Measurements from ENCODE around the gene EFNA2. TPM values are rescaled to one million over a fixed set of nuclear protein-coding genes. Genes with fewer than 3 reads are reported as not detected.
"Not testable (repeated sequence)": the region's sequence is repeated elsewhere in the genome, so short reads cannot be mapped to it uniquely, and the experiment has no call there.

EFNA2 gene
- total RNA-seq, 2 experiments from 2014 or later, result not detected

DNA sequence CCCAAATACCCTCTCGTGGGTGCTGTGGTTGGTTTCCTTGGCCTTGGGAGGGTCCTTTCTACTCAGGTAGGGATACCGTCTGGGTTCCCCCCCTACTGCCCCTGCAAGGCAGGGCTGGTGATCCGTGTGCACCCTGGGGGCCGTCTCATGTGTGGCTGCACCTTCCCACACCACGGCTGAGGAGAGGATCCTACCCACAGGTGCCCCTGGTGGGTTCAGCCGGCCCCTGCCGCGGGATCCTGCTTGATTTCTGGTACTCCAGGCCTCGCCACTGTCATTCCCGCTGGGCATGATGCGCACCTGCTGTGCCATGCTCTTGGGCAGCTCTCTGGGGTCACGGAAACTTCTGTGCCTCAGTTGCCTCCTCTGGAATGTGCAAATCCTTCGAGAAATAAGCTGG, 30.8 kb downstream of the EFNA2 start:
- Mint-ChIP-seq H3K27ac (no peak overlapping the region), H3K27me3 (peaks cover 20% of the 10 kb centered on the region), H3K9me3 (ENCODE audit: low read depth) (no peaks in the 10 kb centered on the region), H3K4me1 (no peaks in the 10 kb centered on the region), H3K4me3 (no peak overlapping the region), H3K36me3 (ENCODE audit: low read depth) (no peaks in the 10 kb centered on the region)
- CTCF ChIA-PET, result no interaction called here
- POLR2A ChIA-PET, result no interaction called here
- ATAC-seq, result no peak
- no peak for DNase-seq
- intact Hi-C loops (cut with DNase I, micrococcal nuclease), result loop anchor here in 1 of 2 experiments (5.0 kb wide), 1 partner anchor 46 kb away; no protein-coding TSS in a partner anchor

DNA sequence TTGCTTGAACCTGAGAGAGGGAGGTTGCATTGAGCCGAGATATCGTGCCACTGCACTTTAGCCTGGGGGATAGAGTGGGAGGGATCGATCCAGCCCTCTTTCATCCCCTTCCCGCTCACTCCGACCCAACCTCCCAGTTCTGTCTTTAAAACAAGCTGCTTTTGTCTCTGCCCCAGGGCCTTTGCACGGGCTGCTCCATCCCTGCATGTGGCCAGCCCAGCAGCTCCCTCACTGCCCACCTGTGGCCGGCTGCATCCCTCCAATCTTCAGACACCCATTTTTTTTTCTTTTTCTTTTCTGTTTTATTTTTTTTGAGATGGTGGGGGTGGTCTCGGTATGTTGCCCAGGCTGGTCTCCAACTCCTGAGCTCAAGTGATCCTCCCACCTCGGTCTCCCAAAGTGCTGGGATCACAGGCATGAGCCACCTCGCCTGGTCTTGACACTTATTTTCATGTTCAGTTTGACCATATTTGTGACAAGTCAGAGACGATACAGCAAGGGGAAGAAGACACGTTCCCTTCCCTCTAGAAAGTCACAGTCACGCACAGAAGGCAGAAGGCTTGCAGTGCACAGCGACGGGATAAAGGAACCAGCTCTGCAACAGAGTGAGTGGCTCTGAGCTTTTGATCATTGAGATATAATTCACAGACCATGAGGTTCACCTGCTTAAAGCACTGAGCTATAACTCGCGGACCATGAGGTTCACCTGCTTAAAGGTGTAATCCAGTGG, 31.8 kb downstream of the EFNA2 start:
- Mint-ChIP-seq H3K27ac (no peak overlapping the region), H3K4me3 (no peak overlapping the region), H3K9me3 (ENCODE audit: low read depth) (no peaks in the 10 kb centered on the region), H3K4me1 (no peaks in the 10 kb centered on the region), H3K36me3 (ENCODE audit: low read depth) (no peaks in the 10 kb centered on the region), H3K27me3 (peaks cover 21% of the 10 kb centered on the region)
- no peak for ATAC-seq
- intact Hi-C loops (cut with DNase I, micrococcal nuclease), result loop anchor here in 1 of 2 experiments (5.0 kb wide), 1 partner anchor 45 kb away; no protein-coding TSS in a partner anchor
- DNase-seq, result no peak
- ChIA-PET POLR2A (no interaction called here), CTCF (no interaction called here)

DNA sequence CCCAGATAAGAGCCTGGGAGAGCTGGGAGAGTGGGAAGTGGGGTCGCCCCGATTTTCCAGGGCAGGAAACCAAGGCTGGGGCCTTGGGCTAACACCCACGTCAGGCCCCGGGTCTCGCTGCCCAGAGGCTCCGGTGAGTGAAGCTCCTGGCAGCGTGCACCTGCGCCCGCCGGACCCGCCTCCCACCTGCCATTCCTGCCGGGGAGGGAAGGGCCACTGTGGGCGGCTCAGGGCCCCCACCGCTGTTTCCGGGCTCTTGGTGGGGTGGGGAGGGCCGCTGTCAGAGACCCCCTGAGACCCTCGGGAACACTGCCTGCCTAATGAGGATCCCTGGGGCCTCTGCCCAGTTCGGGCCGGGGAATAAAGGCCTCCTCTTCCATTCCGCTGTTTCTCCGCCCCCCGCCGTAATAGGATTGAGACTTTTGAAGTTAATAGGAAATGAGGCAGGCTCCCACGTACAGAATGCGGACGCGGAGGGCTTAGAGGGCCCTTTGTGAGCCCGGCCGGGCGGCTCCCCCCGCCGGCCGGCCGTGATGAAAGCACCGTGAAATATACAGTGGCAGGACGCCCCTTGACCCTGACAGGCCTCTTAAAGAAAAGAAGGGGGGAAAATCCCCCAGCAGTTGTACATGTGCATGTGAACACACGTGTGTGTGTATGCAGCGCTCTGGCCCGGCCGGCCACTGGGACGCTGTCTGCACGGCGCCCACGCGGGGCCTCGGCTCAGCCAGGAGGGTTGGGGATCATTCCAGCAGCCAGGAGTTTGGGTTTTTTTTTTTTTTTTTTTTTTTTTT, 33.2 kb downstream of the EFNA2 start:
- intact Hi-C loops (cut with DNase I, micrococcal nuclease), result loop anchor here in 1 of 2 experiments (5.0 kb wide), 1 partner anchor 43 kb away; no protein-coding TSS in a partner anchor
- ChIA-PET POLR2A (no interaction called here), CTCF (no interaction called here)
- Mint-ChIP-seq H3K4me1 (no peaks in the 10 kb centered on the region), H3K4me3 (no peak overlapping the region), H3K27ac (no peak overlapping the region), H3K9me3 (ENCODE audit: low read depth) (no peaks in the 10 kb centered on the region), H3K36me3 (ENCODE audit: low read depth) (no peaks in the 10 kb centered on the region), H3K27me3 (peaks cover 26% of the 10 kb centered on the region)
- ATAC-seq (no peak), DNase-seq (no peak)

DNA sequence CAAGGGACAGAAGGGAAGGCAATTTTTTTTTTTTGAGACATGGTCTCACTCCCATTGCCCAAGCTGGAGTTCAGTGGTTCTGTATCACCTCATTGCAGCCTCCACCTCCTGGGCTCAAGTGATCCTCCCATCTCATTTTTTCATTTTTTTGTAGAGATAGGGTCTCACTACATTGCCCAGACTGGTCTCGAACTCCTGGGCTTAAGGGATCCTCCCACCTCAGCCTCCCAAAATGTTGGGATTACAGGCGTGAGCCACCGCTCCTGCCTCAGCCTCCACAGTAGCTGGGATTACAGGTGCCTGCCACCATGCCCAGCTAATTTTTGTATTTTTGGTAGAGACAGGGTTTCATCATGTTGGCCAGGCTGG, 34.6 kb downstream of the EFNA2 start:
- H3K36me3 Mint-ChIP-seq (ENCODE audit: low read depth); DNase-seq; ATAC-seq; POLR2A ChIA-PET; H3K27ac Mint-ChIP-seq; H3K4me3 Mint-ChIP-seq; H3K9me3 Mint-ChIP-seq (ENCODE audit: low read depth); CTCF ChIA-PET; H3K4me1 Mint-ChIP-seq; intact Hi-C loops (cut with DNase I, micrococcal nuclease): not testable (repeated sequence)
- H3K27me3 Mint-ChIP-seq, result peaks cover 33% of the 10 kb centered on the region

DNA sequence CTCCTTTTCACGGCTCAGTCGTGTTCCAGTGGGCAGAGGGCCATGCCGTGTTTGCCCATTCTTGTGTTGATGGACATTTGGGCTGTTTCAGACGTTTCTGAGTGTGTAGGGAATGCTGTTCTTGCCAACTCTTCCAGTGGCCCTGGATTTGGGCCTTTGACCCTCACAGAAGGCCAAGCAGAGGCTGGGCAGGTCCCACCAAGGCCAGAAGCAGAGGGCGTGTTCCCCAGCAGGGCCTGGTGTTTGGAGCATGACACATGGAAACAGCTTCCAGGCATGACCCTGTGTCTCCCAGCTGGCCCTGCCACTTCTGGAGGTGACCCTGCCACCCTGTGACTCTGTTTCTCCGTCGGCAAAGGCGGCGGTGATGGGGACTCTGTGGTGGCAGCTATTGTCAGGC, 35.9 kb downstream of the EFNA2 start:
- H3K4me3 Mint-ChIP-seq, result no peak overlapping the region
- peaks cover 35% of the 10 kb centered on the region for H3K27me3 Mint-ChIP-seq
- DNase-seq (no peak), ATAC-seq (no peak)
- no peak overlapping the region for H3K27ac Mint-ChIP-seq
- ChIA-PET CTCF (no interaction called here), POLR2A (no interaction called here)
- no peaks in the 10 kb centered on the region for H3K4me1 Mint-ChIP-seq
- H3K36me3 Mint-ChIP-seq (ENCODE audit: low read depth), result no peaks in the 10 kb centered on the region
- intact Hi-C loops (cut with DNase I, micrococcal nuclease), result no loop called here
- no peaks in the 10 kb centered on the region for H3K9me3 Mint-ChIP-seq (ENCODE audit: low read depth)

DNA sequence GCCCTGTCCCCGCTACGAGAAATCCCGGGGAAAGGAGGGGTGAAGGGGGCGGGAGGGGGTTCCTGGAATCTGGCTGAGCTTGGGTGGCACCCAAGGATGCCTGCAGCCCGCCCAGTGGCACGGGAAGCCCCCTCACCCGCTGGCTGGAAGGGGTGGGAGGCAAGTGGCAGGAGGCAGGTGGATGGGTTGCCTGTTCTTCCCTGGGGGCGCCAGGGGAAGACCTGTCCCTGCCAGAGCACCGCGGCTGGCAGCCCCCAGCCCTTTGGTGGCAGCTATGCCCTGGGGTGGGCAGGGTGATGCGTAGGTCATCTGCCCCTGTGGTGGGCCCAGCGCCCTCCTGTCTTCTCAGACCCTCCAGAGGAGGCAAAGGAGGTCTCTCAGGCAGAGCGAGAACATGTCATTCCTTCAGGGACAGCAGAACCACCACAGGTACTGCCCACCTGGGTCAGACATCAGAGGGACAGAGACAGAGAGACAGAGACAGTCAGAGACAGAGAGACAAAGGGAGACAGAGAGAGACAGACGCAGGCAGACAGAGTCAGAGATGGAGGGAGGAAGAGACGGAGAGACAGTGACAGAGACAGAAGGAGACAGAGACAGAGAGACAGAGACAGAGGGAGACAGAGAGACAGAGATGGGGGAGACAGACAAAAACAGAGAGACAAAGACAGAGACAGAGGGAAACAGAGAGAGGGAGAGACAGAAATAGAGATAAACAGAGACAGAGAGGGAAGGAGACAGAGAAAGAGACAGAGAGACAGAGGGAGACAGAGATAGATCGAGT, 36.7 kb downstream of the EFNA2 start:
- peaks cover 30% of the 10 kb centered on the region for H3K27me3 Mint-ChIP-seq
- no peak for DNase-seq

DNA sequence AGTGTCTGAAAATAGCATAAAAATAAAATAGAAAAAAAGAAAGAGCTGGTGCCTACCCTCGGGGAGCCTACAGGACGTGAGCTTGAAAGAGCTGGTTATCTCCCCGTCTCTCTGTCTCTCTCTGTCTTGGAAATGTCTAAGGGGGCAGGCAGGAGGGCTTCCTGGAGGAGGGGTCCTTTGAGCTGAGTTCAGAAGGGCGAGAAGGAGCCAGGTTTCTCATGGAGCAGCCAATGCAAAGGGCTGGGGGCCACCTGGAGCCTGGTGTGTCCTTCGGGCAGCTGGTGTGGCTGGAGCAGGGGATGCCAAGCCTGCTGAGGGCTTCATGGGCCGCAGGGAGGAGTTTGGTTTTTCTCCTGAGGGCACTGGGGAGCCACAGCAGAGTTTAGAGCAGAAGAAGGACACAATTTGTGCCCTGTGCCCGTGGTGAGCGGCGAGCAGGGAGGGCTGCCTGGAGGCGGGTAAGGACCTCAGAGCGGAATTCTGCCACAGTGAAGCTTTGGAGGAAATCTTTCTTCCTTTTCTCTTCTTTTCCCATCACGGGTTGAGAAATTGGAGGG, 38.7 kb downstream of the EFNA2 start:
- ChIA-PET CTCF (interaction anchor here (1.2 kb wide), 1 partner anchor 10 kb away, joined by 4 read pairs; no protein-coding TSS in a partner anchor), POLR2A (no interaction called here)
- ATAC-seq (no peak), DNase-seq (no peak)
- no peaks in the 10 kb centered on the region for H3K9me3 Mint-ChIP-seq (ENCODE audit: low read depth)
- H3K27ac Mint-ChIP-seq, result no peak overlapping the region
- no peak overlapping the region for H3K4me3 Mint-ChIP-seq
- intact Hi-C loops (cut with DNase I, micrococcal nuclease), result no loop called here
- H3K36me3 Mint-ChIP-seq (ENCODE audit: low read depth), result no peaks in the 10 kb centered on the region
- H3K4me1 Mint-ChIP-seq, result no peaks in the 10 kb centered on the region
- H3K27me3 Mint-ChIP-seq, result peaks cover 22% of the 10 kb centered on the region

More for the DNA sequence above, 36.7 kb downstream of the EFNA2 start:
- no peak for ATAC-seq
- Mint-ChIP-seq H3K9me3 (ENCODE audit: low read depth) (no peaks in the 10 kb centered on the region), H3K4me1 (no peaks in the 10 kb centered on the region), H3K36me3 (ENCODE audit: low read depth) (no peaks in the 10 kb centered on the region), H3K27ac (no peak overlapping the region), H3K4me3 (no peak overlapping the region)
- intact Hi-C loops (cut with DNase I, micrococcal nuclease), result no loop called here
- ChIA-PET POLR2A (no interaction called here), CTCF (no interaction called here)

DNA sequence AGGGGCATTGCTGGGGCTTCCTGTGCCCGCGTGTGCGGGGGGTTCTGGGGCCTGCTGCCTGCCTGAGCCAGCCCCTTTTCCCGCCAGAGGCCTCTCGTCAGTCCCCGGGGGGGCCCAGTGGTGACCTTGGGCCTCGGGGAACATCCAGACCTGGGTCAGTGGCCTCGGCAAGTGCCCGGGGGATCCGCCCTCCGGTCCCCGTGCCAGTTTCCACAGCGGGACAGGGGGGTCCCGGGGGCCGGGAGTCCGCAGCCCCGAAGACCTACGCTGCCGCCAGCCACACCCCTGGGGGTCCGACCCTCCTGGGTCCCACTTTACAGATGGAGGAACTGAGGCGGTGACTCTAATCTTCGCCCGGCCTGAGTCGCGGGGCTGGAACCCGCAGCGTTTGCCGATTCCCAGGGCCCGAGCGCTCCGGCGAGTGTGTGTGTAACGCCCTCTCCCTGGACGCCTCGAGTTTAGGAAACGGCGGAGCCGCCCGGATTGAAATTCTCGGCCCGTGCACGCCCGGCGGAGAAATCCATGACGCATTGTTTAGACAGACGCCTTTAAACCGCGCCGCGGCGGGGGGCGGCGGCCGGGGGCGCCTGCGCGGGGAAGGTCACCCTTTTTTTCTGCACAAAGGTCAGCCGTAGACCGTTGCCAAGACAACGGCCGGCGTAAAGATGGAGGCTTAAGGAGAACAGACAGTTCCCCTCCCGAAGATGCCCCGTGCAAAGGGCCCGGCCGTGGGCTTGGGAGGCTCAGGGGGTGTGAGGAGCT, 39.3 kb downstream of the EFNA2 start:
- peaks cover 22% of the 10 kb centered on the region for H3K27me3 Mint-ChIP-seq
- H3K36me3 Mint-ChIP-seq (ENCODE audit: low read depth), result no peaks in the 10 kb centered on the region
- no peaks in the 10 kb centered on the region for H3K9me3 Mint-ChIP-seq (ENCODE audit: low read depth)
- peak; percentile 36 for ATAC-seq
- peak; percentile 52 for DNase-seq
- no peaks in the 10 kb centered on the region for H3K4me1 Mint-ChIP-seq
- intact Hi-C loops (cut with DNase I, micrococcal nuclease), result no loop called here
- no peak overlapping the region for H3K4me3 Mint-ChIP-seq
- POLR2A ChIA-PET, result no interaction called here
- CTCF ChIA-PET, result interaction anchor here (0.5 to 1.2 kb wide), 3 partner anchors 11 to 1288 kb away, joined by 3 to 4 read pairs (median 3); no protein-coding TSS in a partner anchor
- H3K27ac Mint-ChIP-seq, result no peak overlapping the region

DNA sequence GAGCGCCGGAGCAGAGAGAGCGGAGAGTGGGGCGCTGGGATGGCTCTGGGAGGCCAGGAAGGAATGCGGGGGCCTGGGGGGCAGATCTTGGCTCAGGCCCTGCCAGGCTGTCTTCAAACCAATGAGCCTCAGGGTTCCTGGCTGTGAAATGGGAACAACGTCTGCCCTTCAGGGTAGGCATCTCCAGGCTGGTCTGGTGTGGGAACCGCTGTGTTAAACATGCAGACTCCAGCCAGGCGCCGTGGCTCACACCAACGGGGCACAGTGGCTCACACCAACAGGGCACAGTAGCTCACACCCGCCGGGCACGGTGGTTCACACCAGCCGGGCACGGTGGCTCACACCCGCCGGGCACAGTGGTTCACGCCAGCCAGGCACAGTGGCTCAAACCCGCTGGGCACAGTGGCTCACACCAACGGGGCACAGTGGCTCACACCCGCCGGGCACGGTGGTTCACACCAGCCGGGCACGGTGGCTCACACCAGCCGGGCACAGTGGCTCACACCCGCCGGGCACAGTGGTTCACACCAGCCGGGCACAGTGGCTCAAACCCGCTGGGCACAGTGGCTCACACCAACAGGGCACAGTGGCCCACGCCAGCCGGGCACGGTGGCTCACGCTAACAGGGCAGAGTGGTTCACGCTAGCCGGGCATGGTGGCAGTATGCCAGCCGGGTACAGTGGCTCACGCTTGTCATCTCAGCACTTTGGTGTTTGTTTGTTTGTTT, 40.1 kb downstream of the EFNA2 start:
- CTCF ChIA-PET, result interaction anchor here (0.5 to 0.8 kb wide), 4 partner anchors 47 to 1287 kb away, joined by 3 read pairs; no protein-coding TSS in a partner anchor
- Mint-ChIP-seq H3K27me3 (peaks cover 22% of the 10 kb centered on the region), H3K36me3 (ENCODE audit: low read depth) (no peaks in the 10 kb centered on the region), H3K27ac (no peak overlapping the region), H3K4me3 (no peak overlapping the region), H3K4me1 (no peaks in the 10 kb centered on the region), H3K9me3 (ENCODE audit: low read depth) (no peaks in the 10 kb centered on the region)
- POLR2A ChIA-PET, result no interaction called here
- DNase-seq, result no peak
- intact Hi-C loops (cut with DNase I, micrococcal nuclease), result no loop called here
- no peak for ATAC-seq

DNA sequence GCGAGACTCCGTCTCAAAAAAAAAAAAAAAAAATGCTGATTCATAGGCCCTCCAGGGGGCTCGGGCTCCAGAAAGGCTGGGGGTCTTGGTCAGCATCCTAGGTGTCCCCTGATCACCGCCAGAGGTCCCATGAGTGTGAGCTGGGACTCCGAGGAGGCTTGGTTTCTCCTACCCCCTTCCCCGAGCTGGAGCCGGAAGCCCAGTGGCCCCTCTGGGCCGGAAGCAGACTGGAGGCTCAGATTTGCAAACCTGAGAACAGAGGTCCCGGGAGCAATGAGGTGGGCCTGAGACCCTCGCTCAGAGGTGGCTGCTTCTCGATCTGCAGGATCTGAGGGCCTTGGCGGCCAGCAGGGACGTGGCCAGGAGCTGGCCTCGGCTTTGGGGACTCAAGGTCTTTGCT, 41.5 kb downstream of the EFNA2 start:
- ChIA-PET CTCF (no interaction called here), POLR2A (interaction anchor here (0.6 kb wide), 1 partner anchor 58 kb away, joined by 3 read pairs; no protein-coding TSS in a partner anchor)
- H3K9me3 Mint-ChIP-seq (ENCODE audit: low read depth), result no peaks in the 10 kb centered on the region
- no peak overlapping the region for H3K4me3 Mint-ChIP-seq
- no peak overlapping the region for H3K27ac Mint-ChIP-seq
- intact Hi-C loops (cut with DNase I, micrococcal nuclease), result no loop called here
- H3K4me1 Mint-ChIP-seq, result no peaks in the 10 kb centered on the region
- peaks cover 22% of the 10 kb centered on the region for H3K27me3 Mint-ChIP-seq
- ATAC-seq (no peak), DNase-seq (no peak)
- no peaks in the 10 kb centered on the region for H3K36me3 Mint-ChIP-seq (ENCODE audit: low read depth)
